Astrocyte (in vitro differentiated cells and primary cell): ENCODE results near the gene OR8H1.

ENCODE experiments used
- CTCF ChIP-seq: IDR thresholded peaks from 2 replicates; pipeline ENCODE4 v1.5.1; 2011; ENCODE audit warnings: low read depth, mild to moderate bottlenecking, inconsistent platforms, low read length, moderate library complexity; ENCODE audit not compliant: insufficient read depth
- EZH2 ChIP-seq: IDR thresholded peaks from 2 replicates; pipeline ENCODE4 v1.6.1; 2012; ENCODE audit warnings: mild to moderate bottlenecking, low read length, inconsistent platforms; ENCODE audit not compliant: insufficient read depth

- TF ChIP-seq CTCF (no peak), EZH2 (no peak)
Observed at GRCh38 chr11:56251954-56252353, 40.1 kb downstream of the OR8H1 start, which contains the start of gene OR5T3.
